ENCODE data around the gene DEFB113.

Gene DEFB113

DNA sequence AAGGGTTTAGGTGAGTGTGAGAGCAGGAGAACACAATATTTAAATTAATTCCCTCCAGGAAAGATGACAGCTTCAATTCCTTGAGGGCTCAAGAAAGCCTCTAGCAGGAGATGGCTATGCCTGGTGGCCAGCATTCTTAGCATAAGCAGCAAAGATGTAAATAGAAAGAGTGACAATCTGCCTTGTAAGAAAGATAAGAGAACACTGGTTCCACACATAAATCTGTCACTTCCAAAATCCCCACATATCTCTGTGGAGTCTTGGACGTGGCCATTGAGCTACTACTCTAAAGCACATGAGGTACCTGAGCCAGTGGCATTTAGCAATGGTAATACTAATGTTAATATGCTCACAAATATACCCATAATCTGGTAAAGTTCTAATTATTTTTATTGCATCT lies 34.7 kb downstream of the DEFB113 start:
- no peak for DNase-seq

DNA sequence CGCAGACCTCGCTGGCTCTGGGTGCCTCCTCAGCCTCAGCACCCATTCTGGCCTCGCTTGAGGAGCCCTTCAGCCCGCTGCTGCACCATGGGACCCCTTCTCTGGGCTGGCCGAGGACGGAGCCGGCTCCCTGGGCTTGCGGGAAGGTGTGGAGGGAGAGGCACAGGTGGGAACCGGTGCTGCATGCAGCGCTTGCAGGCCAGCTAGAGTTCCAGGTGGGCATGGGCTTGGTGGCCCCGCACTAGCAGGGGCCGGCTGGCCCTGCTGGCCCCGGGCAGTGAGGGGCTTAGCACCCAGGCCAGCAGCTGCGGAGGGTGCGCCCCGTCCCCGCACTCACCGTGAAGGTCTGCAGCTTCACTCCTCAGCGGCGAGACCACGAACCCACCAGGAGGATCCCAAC lies 35.9 kb downstream of the DEFB113 start:
- DNase-seq = no peak

- DNase-seq = no peak
Measured at GRCh38 chr6:49929340-49929739, 40.1 kb downstream of the DEFB113 start.

GRCh38 chr6:49923826-49924225 lies 45.6 kb downstream of the DEFB113 start:
- no peak for DNase-seq

DNA sequence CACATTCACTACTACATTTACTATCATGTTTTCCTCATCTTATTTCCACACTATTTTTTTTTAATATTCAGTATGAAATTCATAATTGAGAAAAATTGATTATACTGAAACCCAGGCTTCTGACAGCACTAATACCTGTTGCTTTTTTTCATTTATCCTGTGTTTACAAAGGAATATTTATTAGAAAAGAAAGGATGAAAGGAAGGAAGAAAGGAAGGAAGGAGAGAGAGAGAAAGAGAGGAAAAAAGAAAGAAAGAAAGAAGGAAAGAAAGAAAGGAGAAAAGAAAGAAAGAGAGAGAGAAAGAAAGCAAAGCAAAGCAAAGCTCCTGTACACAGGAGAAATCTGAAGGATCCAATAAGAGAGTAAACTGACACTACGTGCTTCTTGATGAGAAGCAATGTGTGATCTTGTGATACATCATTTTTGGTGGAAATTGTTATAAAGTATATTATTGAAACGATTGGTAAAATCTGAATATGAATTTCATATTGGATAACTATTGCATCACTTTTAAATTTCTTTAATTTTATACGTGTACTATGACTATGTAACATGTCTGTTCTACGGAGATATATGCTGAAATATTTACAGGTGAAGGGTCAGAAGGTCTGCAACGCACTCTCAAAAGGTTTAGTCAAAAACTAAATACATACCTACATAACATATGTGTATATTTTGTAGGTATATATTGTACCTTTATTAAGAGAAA lies 49.3 kb downstream of the DEFB113 start:
- no peak for DNase-seq

GRCh38 chr6:49919261-49919660 lies 50.2 kb downstream of the DEFB113 start:
- no peak for DNase-seq

- no peak for DNase-seq
Measured at GRCh38 chr6:49918787-49919186, 50.6 kb downstream of the DEFB113 start.

Measured in CD4-positive, alpha-beta T cell treated with Interleukin-1 beta for 1 hour (primary cell).